Measurements from ENCODE around the gene TTLL8. TPM values are rescaled to one million over a fixed set of nuclear protein-coding genes. Genes with fewer than 3 reads are reported as not detected.

The TTLL8 gene
- total RNA-seq, 1 donor: not detected

DNA sequence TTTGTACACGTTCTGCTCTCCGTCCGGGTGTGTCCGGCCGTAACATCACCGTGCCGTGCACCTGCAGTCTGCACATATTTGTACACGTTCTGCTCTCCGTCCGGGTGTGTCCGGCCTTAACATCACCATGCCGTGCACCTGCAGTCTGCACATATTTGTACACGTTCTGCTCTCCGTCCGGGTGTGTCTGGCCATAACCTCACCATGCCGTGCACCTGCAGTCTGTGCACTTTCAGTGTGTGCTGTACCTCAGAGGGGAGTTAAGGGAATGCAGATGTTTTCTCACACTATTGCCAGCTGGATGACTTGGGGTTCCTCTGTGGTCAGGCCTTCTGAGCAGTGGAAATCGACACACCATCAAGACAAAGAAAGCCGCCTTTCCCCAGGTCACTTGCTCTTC lies 4.2 kb downstream of the TTLL8 start:
- no peak overlapping the region for H3K4me2 ChIP-seq (ENCODE audit: insufficient read depth, low read length)
- TF ChIP-seq CTCF (IDR thresholded peaks at IDR 0.05; ENCODE audit: extremely low read depth, low read depth, low read length): no peak
- no peak overlapping the region for H3K27ac ChIP-seq (ENCODE audit: low read depth, low read length)
- H3K79me2 ChIP-seq (ENCODE audit: insufficient read depth, low read length): no peaks in the 10 kb centered on the region
- H2AFZ ChIP-seq (ENCODE audit: low read length): no peak overlapping the region
- peaks cover 7% of the 10 kb centered on the region for H3K9me3 ChIP-seq (ENCODE audit: low read depth, low read length)
- no peaks in the 10 kb centered on the region for H4K20me1 ChIP-seq (ENCODE audit: insufficient read depth, low read length)
- no peaks in the 10 kb centered on the region for H3K36me3 ChIP-seq (ENCODE audit: insufficient read depth, low read length)
- no peak for DNase-seq (ENCODE audit: insufficient read length, low spot score, missing footprints)
- H3K4me3 ChIP-seq (ENCODE audit: insufficient read depth, low read length): no peak overlapping the region
- no peaks in the 10 kb centered on the region for H3K4me1 ChIP-seq (ENCODE audit: insufficient read depth, low read length)
- peaks cover 5% of the 10 kb centered on the region for H3K27me3 ChIP-seq (ENCODE audit: insufficient read depth, low read length)

GRCh38 chr22:50051930-50052329 lies 6.2 kb downstream of the TTLL8 start:
- no peaks in the 10 kb centered on the region for H3K79me2 ChIP-seq (ENCODE audit: insufficient read depth, low read length)
- no peak for TF ChIP-seq CTCF (IDR thresholded peaks at IDR 0.05; ENCODE audit: extremely low read depth, low read depth, low read length)

DNA sequence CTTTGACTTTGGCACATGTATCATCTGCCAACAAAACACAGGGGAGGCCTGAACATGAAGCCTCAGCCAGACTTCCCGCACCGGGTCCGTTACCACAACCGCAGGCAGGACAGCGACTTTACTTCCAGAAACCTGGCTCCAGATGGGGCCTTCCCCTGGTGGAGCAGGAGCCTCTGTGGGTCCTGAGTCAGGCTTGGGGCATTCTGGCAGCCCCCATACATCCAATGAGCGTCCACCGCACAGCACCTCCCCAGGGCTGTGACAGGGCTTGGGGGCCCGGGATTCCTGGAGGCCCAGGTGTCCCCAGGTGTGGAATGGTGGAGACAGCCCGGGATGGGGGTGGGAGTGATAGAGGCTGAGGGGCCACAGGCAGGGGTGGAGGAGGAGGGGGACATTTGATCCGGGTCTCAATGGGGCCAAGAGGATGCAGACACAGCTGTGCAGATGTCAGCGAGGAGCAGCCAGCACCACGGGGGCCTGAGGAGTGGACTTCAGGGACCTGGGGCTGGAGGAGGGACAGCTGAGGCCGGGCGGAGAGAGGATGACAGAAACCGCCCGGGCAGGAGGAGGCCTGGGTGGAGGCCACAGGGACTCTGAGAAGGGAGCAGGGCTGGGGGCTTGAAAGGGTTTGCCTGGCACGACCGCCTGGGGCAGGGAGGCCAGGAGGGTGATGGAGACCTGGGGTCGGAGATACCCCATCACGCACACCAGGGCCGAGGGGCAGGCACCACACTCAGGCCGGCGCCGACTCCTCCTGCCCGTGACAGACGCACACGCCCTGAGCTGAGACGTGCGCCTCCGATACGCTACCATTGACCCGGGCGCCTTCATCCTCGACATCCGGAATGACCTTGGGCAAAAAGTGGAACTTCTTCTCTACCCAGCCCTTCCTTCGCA lies 8.6 kb downstream of the TTLL8 start:
- Histone ChIP-seq H3K4me3 (ENCODE audit: insufficient read depth, low read length) (no peak overlapping the region), H3K4me1 (ENCODE audit: insufficient read depth, low read length) (no peaks in the 10 kb centered on the region), H2AFZ (ENCODE audit: low read length) (no peak overlapping the region), H3K27ac (ENCODE audit: low read depth, low read length) (no peak overlapping the region), H3K4me2 (ENCODE audit: insufficient read depth, low read length) (no peak overlapping the region), H3K79me2 (ENCODE audit: insufficient read depth, low read length) (no peaks in the 10 kb centered on the region), H3K9me3 (ENCODE audit: low read depth, low read length) (peaks cover 7% of the 10 kb centered on the region), H3K27me3 (ENCODE audit: insufficient read depth, low read length) (no peaks in the 10 kb centered on the region), H4K20me1 (ENCODE audit: insufficient read depth, low read length) (no peaks in the 10 kb centered on the region), H3K36me3 (ENCODE audit: insufficient read depth, low read length) (no peaks in the 10 kb centered on the region)
- DNase-seq (ENCODE audit: insufficient read length, low spot score, missing footprints): no peak
- TF ChIP-seq CTCF (IDR thresholded peaks at IDR 0.05; ENCODE audit: extremely low read depth, low read depth, low read length): no peak

More at GRCh38 chr22:50051930-50052329, 6.2 kb downstream of the TTLL8 start:
- Histone ChIP-seq H4K20me1 (ENCODE audit: insufficient read depth, low read length) (no peaks in the 10 kb centered on the region), H3K4me2 (ENCODE audit: insufficient read depth, low read length) (no peak overlapping the region), H3K27me3 (ENCODE audit: insufficient read depth, low read length) (no peaks in the 10 kb centered on the region), H3K27ac (ENCODE audit: low read depth, low read length) (no peak overlapping the region), H3K4me3 (ENCODE audit: insufficient read depth, low read length) (no peak overlapping the region), H3K4me1 (ENCODE audit: insufficient read depth, low read length) (no peaks in the 10 kb centered on the region), H3K9me3 (ENCODE audit: low read depth, low read length) (peaks cover 7% of the 10 kb centered on the region), H2AFZ (ENCODE audit: low read length) (no peak overlapping the region), H3K36me3 (ENCODE audit: insufficient read depth, low read length) (no peaks in the 10 kb centered on the region)
- DNase-seq (ENCODE audit: insufficient read length, low spot score, missing footprints): no peak

- TF ChIP-seq CTCF (IDR thresholded peaks at IDR 0.05; ENCODE audit: extremely low read depth, low read depth, low read length): no peak
- Histone ChIP-seq H3K9me3 (ENCODE audit: low read depth, low read length) (peaks cover 5% of the 10 kb centered on the region), H3K27ac (ENCODE audit: low read depth, low read length) (no peak overlapping the region), H2AFZ (ENCODE audit: low read length) (no peak overlapping the region), H3K36me3 (ENCODE audit: insufficient read depth, low read length) (no peaks in the 10 kb centered on the region), H4K20me1 (ENCODE audit: insufficient read depth, low read length) (no peaks in the 10 kb centered on the region), H3K4me3 (ENCODE audit: insufficient read depth, low read length) (no peak overlapping the region), H3K27me3 (ENCODE audit: insufficient read depth, low read length) (no peaks in the 10 kb centered on the region), H3K4me2 (ENCODE audit: insufficient read depth, low read length) (no peak overlapping the region), H3K4me1 (ENCODE audit: insufficient read depth, low read length) (no peaks in the 10 kb centered on the region), H3K79me2 (ENCODE audit: insufficient read depth, low read length) (no peaks in the 10 kb centered on the region)
- no peak for DNase-seq (ENCODE audit: insufficient read length, low spot score, missing footprints)
These were observed 9.3 kb downstream of the TTLL8 start for GRCh38 chr22:50048836-50049235.

All from osteoblast (primary cell).